CD4-positive, alpha-beta T cell treated with Interleukin-2 at 100 ng/mL for 4 hours (primary cell): ENCODE results near the gene CCNL2.
"Not testable (repeated sequence)": the region's sequence is repeated elsewhere in the genome, so short reads cannot be mapped to it uniquely, and the experiment has no call there.

Source experiments
- DNase-seq: peaks from one replicate; pipeline ENCODE4 v3.0.0-alpha.2; 2020; ENCODE audit warnings: low spot score

Gene CCNL2

DNA sequence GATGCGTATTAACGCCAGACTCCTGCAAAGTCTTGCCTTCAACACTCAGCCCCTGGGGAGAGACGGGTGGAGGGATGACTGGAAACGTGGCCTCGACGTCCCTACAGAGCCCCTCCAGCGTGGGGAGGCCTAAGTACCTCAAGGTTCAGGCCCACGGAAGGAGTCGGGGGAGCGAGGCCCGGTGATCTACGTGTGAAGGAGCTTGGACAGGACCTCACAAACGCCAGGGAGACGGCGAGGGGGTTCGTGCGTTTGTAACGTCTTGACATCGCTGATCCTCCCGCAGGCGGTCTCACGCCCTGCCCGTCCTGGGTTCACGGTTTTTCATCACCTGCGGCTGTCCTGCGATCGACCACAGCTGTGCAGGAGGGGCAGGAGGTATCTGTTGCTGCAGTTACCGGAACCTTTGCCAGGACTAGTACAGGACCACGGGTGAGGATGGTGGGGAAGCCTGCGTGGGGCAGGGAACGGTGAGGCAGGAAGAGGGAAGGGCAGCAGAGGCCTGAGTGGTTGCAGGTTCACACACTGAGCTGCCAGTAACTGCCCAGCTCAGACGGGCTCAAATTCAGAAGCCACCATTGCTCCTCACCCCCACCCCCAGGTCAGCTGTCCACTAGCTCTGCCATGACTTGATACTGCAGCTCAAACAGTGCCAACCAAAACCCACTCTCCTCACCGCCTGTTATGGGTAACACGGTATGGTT, 889 bp upstream of the CCNL2 start:
- DNase-seq, result no peak

- DNase-seq, result no peak
Measured at GRCh38 chr1:1398677-1399186, 403 bp downstream of the CCNL2 start.

GRCh38 chr1:1397839-1398523, 1.2 kb downstream of the CCNL2 start:
- no peak for DNase-seq

- no peak for DNase-seq
Measured at GRCh38 chr1:1395166-1395565, 4.0 kb downstream of the CCNL2 start.

DNA sequence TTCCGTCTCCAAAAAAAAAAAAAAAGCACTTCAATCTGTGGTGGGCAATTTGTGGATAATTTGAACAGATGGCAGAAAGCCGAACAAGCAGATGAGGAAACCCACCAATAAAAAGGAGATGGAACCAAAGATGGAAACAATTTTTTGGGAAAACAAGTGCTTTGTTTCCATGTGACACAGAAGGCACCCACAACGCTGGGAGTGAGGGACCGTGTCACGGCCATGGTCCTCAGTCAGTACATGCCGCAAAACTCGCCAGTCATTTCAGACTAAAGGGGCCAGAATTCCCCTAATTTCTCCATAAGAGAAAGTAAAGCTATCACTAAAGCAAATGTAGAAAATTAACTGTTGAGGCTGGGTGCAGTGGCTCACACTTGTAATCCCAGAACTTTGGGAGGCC, 5.0 kb downstream of the CCNL2 start:
- DNase-seq, result no peak

- no peak for DNase-seq
Measured at GRCh38 chr1:1393428-1393827, 5.7 kb downstream of the CCNL2 start.

GRCh38 chr1:1393014-1393413, 6.1 kb downstream of the CCNL2 start:
- DNase-seq, result no peak

GRCh38 chr1:1391225-1391624, 7.9 kb downstream of the CCNL2 start:
- DNase-seq, result no peak

DNA sequence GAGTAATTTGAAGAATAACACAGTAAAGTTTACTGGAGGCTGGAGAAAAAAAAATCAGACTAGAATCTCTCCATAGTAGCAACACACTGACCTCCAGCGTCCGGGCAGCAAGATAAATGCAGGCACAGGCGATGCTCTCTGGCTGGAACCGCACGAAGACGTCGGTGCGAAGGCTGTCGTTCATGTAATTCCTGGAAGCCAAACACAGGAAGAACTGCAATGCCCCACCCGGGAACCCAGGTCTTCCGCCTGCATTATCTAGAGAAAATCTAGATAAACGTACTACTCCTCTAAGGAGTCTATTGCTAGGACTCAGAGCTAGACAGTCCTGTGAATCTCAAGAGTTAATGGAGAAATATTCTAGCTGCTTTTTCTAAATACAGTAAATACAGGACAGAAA, 8.5 kb downstream of the CCNL2 start:
- no peak for DNase-seq

GRCh38 chr1:1388078-1388472, 11.1 kb downstream of the CCNL2 start:
- DNase-seq, result no peak

GRCh38 chr1:1387098-1388077, 11.7 kb downstream of the CCNL2 start:
- no peak for DNase-seq

GRCh38 chr1:1385931-1386330, 13.2 kb downstream of the CCNL2 start:
- no peak for DNase-seq

DNA sequence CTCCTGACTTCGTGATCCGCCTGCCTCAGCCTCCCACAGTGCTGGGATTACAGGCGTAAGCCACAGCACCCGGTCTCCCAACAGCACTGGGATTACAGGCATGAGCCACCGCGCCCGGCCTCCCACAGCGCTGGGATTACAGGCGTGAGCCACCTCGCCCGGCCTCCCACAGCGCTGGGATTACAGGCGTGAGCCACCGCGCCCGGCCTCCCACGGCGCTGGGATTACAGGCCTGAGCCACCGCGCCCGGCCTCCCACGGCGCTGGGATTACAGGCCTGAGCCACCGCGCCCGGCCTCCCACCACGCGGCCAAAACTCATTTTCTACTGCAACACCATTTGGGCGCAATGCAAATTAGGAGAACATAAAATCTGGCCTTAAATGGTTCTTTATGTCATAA, 13.8 kb downstream of the CCNL2 start:
- not testable (repeated sequence) for DNase-seq

GRCh38 chr1:1381294-1381693, 17.8 kb downstream of the CCNL2 start:
- DNase-seq, result no peak

GRCh38 chr1:1380860-1381259, 18.3 kb downstream of the CCNL2 start:
- DNase-seq, result no peak

- no peak for DNase-seq
Measured at GRCh38 chr1:1377540-1378205, 21.5 kb downstream of the CCNL2 start.

- no peak for DNase-seq
Measured at GRCh38 chr1:1376551-1377226, 22.4 kb downstream of the CCNL2 start.

DNA sequence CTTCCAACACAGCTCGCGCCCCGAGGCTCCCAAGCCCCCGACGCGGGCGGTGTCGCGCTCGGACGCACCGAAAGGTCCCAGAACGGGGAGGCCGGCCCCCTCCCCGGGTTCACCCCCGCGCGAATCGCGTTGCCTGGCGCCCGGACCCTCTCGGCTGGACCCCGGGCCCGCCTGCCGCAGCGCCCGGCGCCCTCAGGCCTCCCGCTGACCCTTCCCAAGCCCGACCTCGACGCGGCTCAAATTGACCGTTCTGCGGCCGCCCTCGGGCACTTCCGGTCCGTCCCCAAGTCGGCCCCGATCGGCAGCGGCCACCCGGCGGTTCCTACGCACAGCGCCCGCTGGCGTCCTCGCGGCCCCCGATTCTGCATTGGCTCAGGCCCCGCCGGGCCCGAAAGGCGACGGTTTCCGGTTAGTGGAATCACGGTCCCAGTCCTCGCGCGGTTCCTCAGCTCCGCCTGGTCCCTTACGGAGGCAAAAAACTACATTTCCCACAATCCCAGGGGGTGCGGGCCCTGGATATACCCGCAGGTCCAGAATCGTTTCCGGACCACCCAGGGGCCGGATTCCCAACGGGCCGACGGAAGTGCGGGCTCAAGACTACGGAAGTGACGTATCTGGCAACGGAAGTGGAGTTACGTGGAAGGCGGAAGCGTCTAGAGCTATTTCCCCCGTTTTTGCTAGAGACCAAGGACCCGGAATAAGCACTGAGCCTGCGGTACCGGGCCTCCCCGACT, 24.0 kb downstream of the CCNL2 start, which contains the start of gene AURKAIP1:
Gene AURKAIP1 (minus strand): TSS at position 279 of the 734 bp plus-strand sequence. CDS start 451 bp downstream, outside the sequence.
- peak; percentile 99 for DNase-seq

- no peak for DNase-seq
Measured at GRCh38 chr1:1374589-1374928, 24.6 kb downstream of the CCNL2 start.

- no peak for DNase-seq
Measured at GRCh38 chr1:1373815-1374588, 25.1 kb downstream of the CCNL2 start.
